PC-9 (cell line): ENCODE data around the gene MPHOSPH6. TPM values are rescaled to one million over a fixed set of nuclear protein-coding genes. Genes with fewer than 3 reads are reported as not detected.
A peak's percentile ranks its signal among the peaks of the same experiment; 100 is the strongest.
"Not testable (repeated sequence)": the region's sequence is repeated elsewhere in the genome, so short reads cannot be mapped to it uniquely, and the experiment has no call there.

Experiments
- BruUV-seq: library from RNA; stranded (reverse); fragments of 400-500 nt; replicated peaks from 2 replicates; lab custom pipeline; 2021; lab: Mats Ljungman, UMichigan
- CTCF ChIA-PET: fragments of 300-600 bp; sonication (Branson Sonifier 250); formaldehyde crosslinking; loops from one replicate; lab custom pipeline; 2022; ENCODE audit warnings: antibody characterized with exemption; lab: Charles Lee
- POLR2A ChIA-PET: fragments of 300-600 bp; sonication (Branson Sonifier 250); formaldehyde crosslinking; loops from one replicate; lab custom pipeline; 2022; ENCODE audit warnings: antibody characterized with exemption; ENCODE audit not compliant: unreplicated experiment; lab: Charles Lee
- DNase-seq, 2 experiments: peaks; one replicate each; pipeline versions ENCODE4 v3.0.0 to v3.0.0-alpha.2; 2015 to 2022; ENCODE audit warnings: mixed read lengths in 1 of 2
- H2AFZ ChIP-seq: fragments of 200-600 bp; sonication (generic); 2 replicates; pipeline ENCODE4 v1.8.1; 2017; ENCODE audit warnings: antibody characterized with exemption
- H3F3A ChIP-seq: fragments of 200-600 bp; sonication (generic); 2 replicates; pipeline ENCODE4 v1.8.1; 2017; ENCODE audit warnings: antibody characterized with exemption, mild to moderate bottlenecking, low read depth; ENCODE audit not compliant: insufficient read depth
- H3K27ac ChIP-seq: fragments of 200-600 bp; sonication (generic); 2 replicates; pipeline ENCODE4 v1.6.1; 2016; ENCODE audit warnings: mixed run types
- H3K27me3 ChIP-seq: fragments of 200-600 bp; sonication (generic); 2 replicates; pipeline ENCODE4 v1.6.1; 2016; ENCODE audit warnings: low read depth, mixed run types; ENCODE audit not compliant: insufficient read depth
- H3K36me3 ChIP-seq: fragments of 200-600 bp; sonication (generic); 2 replicates; pipeline ENCODE4 v1.6.1; 2016; ENCODE audit warnings: low read depth, mixed run types
- H3K4me1 ChIP-seq: fragments of 200-600 bp; sonication (generic); replicated peaks from 2 replicates; pipeline ENCODE4 v1.6.1; 2016; ENCODE audit warnings: mixed run types; ENCODE audit not compliant: insufficient read depth
- H3K4me2 ChIP-seq: fragments of 200-600 bp; sonication (generic); 2 replicates; pipeline ENCODE4 v1.6.1; 2017; ENCODE audit warnings: mixed run types
- H3K4me3 ChIP-seq: fragments of 200-600 bp; sonication (generic); 2 replicates; pipeline ENCODE4 v1.6.1; 2016; ENCODE audit warnings: mixed run types
- H3K79me2 ChIP-seq: fragments of 200-600 bp; sonication (generic); 2 replicates; pipeline ENCODE4 v1.6.1; 2017; ENCODE audit warnings: low read depth, mixed run types
- H3K9me2 ChIP-seq: fragments of 200-600 bp; sonication (generic); 2 replicates; pipeline ENCODE4 v1.8.1; 2017; ENCODE audit warnings: mild to moderate bottlenecking; ENCODE audit not compliant: insufficient read depth
- H3K9me3 ChIP-seq: fragments of 200-600 bp; sonication (generic); 2 replicates; pipeline ENCODE4 v1.8.1; 2016; ENCODE audit warnings: low read depth; ENCODE audit not compliant: insufficient read depth
- H4K20me1 ChIP-seq: fragments of 200-600 bp; sonication (generic); 2 replicates; pipeline ENCODE4 v1.8.1; 2017; ENCODE audit not compliant: insufficient read depth
- CTCF ChIP-seq: fragments of 200-600 bp; sonication (generic); conservative IDR thresholded peaks from 2 replicates; pipeline ENCODE4 v1.6.1; 2017; ENCODE audit warnings: mixed run types, antibody characterized with exemption, mild to moderate bottlenecking, moderate library complexity
- EZH2 ChIP-seq: fragments of 200-600 bp; sonication (generic); IDR thresholded peaks from 2 replicates; pipeline ENCODE4 v1.8.0; 2017; ENCODE audit warnings: antibody characterized with exemption, low read depth
- intact Hi-C: fragments of 100-400 bp; cut with micrococcal nuclease; formaldehyde crosslinking; loops from one replicate; pipeline ENCODE4 v1.10.0; 2022; ENCODE audit not compliant: unreplicated experiment
- total RNA-seq: library from RNA; stranded (reverse); gene quantifications from 2 replicates; pipeline ENCODE4 v1.2.3, GENCODE V29; 2021

MPHOSPH6 gene
- total RNA-seq, 1 experiment from 2014 or later, result 15.2 TPM

DNA sequence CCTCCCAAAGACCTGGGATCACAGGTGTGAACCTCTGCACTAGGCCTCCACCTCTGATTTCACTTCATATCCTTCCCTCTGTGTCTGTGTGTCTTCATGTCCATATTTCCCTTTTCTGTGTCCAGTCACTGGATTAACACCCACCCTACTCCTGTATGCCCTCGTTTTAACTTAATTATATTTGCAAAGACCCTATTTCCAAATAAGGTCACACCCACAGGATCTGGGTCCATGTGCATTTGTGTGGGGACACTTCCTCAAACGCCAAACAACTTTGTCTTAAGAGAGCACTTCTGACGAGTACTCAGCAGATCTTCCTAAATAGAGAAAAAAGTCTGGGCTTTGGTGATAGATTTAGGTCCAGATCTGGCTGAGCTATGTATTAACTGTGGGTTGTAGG lies 56.3 kb downstream of the MPHOSPH6 start:
- Histone ChIP-seq H3K27me3 (no peaks in the 10 kb centered on the region), H3K4me1 (no peaks in the 10 kb centered on the region), H3K4me3 (no peak overlapping the region), H3K36me3 (no peaks in the 10 kb centered on the region), H3K79me2 (no peaks in the 10 kb centered on the region), H2AFZ (no peak overlapping the region), H4K20me1 (no peaks in the 10 kb centered on the region), H3K4me2 (no peak overlapping the region), H3K27ac (no peak overlapping the region), H3K9me2 (no peaks in the 10 kb centered on the region; the same call in 1 of the 2 replicates), H3K9me3 (no peaks in the 10 kb centered on the region), H3F3A (no peaks in the 10 kb centered on the region)
- ChIA-PET POLR2A (no interaction called here), CTCF (no interaction called here)
- no TSS peak for BruUV-seq
- no peak for DNase-seq
- TF ChIP-seq CTCF (no peak), EZH2 (no peak)
- intact Hi-C loops, result loop anchor here (5.0 kb wide), 1 partner anchor 51 kb away; no protein-coding TSS in a partner anchor

GRCh38 chr16:82111944-82112343 lies 58.1 kb downstream of the MPHOSPH6 start:
- TF ChIP-seq EZH2 (no peak), CTCF (no peak)
- no peak overlapping the region for H3K27ac ChIP-seq
- H3F3A ChIP-seq, result no peaks in the 10 kb centered on the region
- BruUV-seq, result no TSS peak
- intact Hi-C loops, result loop anchor here (5.0 kb wide), 1 partner anchor 50 kb away; no protein-coding TSS in a partner anchor
- H3K27me3 ChIP-seq, result no peaks in the 10 kb centered on the region
- H3K9me2 ChIP-seq, result no peaks in the 10 kb centered on the region; the same call in 1 of the 2 replicates
- CTCF ChIA-PET, result interaction anchor here (0.6 kb wide), 1 partner anchor 77 kb away, joined by 5 read pairs; the partner anchor contains the start of gene HSD17B2
- DNase-seq, result peak; percentile 11 to 65
- no peaks in the 10 kb centered on the region for H3K4me1 ChIP-seq
- no peak overlapping the region for H3K4me2 ChIP-seq
- H3K79me2 ChIP-seq, result no peaks in the 10 kb centered on the region
- no peak overlapping the region for H3K4me3 ChIP-seq
- H3K9me3 ChIP-seq, result no peaks in the 10 kb centered on the region
- no peaks in the 10 kb centered on the region for H4K20me1 ChIP-seq
- H2AFZ ChIP-seq, result no peak overlapping the region
- H3K36me3 ChIP-seq, result no peaks in the 10 kb centered on the region
- POLR2A ChIA-PET, result interaction anchor here (0.7 kb wide), 1 partner anchor 1873 kb away, joined by 3 read pairs; no protein-coding TSS in a partner anchor

DNA sequence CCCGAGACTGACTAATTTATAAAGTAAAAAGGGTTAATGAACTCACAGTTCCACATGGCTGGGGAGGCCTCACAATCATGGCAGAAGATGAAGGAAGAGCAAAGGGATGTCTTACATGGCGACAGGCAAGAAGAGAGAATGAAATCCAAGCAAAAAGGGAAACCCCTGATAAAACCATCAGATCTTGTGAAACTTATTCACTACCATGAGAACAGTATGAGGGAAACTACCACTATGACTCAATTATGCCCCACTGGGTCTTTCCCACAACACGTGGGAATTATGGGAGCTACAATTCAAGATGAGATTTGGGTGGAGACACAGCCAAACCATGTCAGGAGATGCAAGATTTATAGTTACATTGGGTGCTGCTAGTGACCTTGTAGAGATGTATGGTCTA lies 60.8 kb downstream of the MPHOSPH6 start:
- H3K27ac ChIP-seq, CTCF ChIA-PET, POLR2A ChIA-PET, H3K4me3 ChIP-seq, H3K36me3 ChIP-seq, H4K20me1 ChIP-seq, H3K9me3 ChIP-seq, DNase-seq, BruUV-seq, H3F3A ChIP-seq, H3K4me2 ChIP-seq, H3K79me2 ChIP-seq, H3K4me1 ChIP-seq, intact Hi-C loops, H3K27me3 ChIP-seq, H2AFZ ChIP-seq, H3K9me2 ChIP-seq: not testable (repeated sequence)

GRCh38 chr16:82108774-82109173 lies 61.2 kb downstream of the MPHOSPH6 start:
- Histone ChIP-seq H3K9me2 (no peaks in the 10 kb centered on the region), H3K9me3 (no peaks in the 10 kb centered on the region; the same call in 1 of the 2 replicates), H3K36me3 (no peaks in the 10 kb centered on the region), H3F3A (no peaks in the 10 kb centered on the region), H3K4me1 (no peaks in the 10 kb centered on the region), H2AFZ (no peak overlapping the region), H3K27ac (no peak overlapping the region), H3K4me3 (no peak overlapping the region), H3K4me2 (no peak overlapping the region), H4K20me1 (no peaks in the 10 kb centered on the region), H3K27me3 (0 out of 2 replicates have a peak, but pooled peaks cover 4% of the 10 kb centered on the region), H3K79me2 (no peaks in the 10 kb centered on the region)
- BruUV-seq, result no TSS peak
- intact Hi-C loops, result no loop called here
- DNase-seq, result no peak
- POLR2A ChIA-PET, result no interaction called here
- TF ChIP-seq CTCF (no peak), EZH2 (no peak)
- CTCF ChIA-PET, result no interaction called here
